ENCODE measurements around the gene SULT1C3.
"Not testable (repeated sequence)": the region's sequence is repeated elsewhere in the genome, so short reads cannot be mapped to it uniquely, and the experiment has no call there.

The SULT1C3 gene

DNA sequence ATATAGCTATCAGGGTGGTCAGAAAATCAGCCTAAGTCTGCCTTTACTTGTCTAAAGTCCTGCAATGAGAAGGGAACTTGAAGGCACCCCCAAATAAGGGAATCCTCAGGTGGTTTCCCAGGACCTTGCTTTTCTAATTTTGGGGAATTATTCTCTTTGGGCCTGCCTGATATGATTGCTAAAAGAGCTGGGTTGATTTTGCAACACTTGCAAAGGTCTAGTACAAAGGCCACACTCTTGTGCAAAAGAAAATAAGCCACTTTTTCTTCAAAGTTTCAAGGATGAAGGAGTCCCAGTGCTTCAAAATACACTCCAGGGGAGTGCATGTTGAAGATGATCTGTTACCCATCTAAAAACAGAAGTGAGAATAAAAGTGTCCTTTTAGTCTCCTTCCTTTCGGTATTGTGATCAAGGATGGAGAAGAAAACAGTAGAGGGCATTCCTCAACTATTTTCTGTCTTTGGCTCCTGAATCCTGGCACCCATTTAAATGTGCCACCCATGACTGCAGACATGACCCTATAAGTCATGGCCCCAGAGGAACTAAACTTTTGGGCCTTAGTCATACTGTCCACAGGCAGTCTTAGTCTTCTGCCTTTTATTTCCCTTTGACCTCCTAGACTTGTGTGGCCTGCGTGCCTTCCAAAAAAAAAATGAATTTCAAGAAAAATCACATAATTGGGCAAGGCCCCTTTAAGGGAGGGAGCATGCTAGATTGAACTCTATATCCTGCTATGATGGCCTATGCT, 5.1 kb downstream of the SULT1C3 start:
- DNase-seq, result no peak

DNA sequence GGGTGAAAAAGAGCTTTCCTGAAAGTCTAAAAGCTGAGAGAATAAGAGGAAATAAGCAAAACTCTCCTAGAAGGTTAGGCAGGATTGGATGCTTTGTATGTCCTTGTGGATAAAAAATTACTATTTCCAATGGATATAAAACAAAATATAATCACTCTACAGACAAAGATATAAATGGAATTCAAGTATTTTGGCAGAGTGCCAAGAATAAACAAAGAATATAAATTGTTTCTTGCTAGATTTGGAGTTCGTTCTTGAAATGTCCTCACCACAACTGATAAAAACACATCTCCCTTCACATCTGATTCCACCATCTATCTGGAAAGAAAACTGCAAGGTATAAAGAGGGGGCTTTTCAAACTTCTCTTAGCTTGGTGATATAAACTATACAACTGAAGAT, 13.3 kb downstream of the SULT1C3 start:
- no peak for DNase-seq

- DNase-seq, result no peak
Observed at GRCh38 chr2:108257757-108258331, 18.1 kb downstream of the SULT1C3 start.

DNA sequence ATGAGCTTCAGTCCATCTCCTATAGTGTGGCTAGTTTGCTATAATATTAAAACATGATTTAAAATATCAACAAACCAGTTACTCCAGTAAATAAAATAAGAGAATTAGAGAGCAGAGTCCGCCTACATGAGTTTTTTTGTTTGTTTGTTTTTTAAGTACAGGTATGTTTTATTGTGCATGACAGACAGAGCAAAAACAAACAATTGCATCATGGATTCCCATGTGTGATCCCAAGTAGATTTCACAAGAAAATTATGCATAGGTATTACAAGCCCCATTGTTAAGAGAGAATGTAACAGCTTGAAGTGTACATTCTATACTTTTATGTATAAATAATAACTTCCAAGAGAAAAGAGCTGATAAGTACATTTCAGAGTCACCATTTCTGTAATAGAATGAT, 21.0 kb downstream of the SULT1C3 start:
- DNase-seq, result no peak

DNA sequence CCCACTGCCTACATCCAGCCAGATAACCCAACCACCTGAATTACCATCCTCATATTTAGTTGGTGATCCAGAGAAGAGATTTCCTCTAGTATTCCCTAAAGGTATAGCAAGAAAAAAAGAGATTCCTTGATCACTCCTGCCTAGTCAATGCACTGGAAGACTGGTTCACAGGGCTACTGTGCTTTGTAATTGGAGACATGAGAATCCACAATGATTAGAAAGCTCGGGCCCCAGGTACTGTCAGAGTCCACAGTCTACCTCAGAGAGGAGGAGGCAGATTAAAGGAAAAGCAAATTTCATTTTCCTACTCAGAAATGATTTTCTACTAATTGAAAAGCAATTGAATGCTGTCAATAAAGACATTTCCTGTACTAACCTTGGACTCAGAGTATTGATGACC, 22.3 kb downstream of the SULT1C3 start:
- DNase-seq, result no peak

- DNase-seq, result no peak
Observed at GRCh38 chr2:108263401-108263800, 23.6 kb downstream of the SULT1C3 start.

DNA sequence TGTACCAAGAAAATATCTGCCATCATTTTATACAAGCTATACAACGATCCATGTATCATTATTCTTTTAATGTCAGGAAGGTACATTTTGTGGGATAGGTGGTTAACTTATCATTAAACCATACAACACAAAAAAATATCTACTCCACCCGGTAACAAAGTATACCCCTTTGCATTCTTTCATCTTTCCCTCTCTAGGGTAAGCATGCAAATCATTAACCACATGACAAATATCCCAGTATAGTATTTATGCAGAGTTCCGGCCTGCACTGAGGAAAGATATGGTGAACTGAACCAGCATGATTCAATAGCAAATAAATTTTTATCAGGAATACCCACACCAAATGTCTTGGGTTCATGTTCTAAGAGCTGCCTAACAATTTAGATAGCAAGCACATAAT, 26.4 kb downstream of the SULT1C3 start:
- no peak for DNase-seq

- no peak for DNase-seq
Observed at GRCh38 chr2:108267101-108267500, 27.3 kb downstream of the SULT1C3 start.

GRCh38 chr2:108268001-108268400, 28.2 kb downstream of the SULT1C3 start:
- no peak for DNase-seq

DNA sequence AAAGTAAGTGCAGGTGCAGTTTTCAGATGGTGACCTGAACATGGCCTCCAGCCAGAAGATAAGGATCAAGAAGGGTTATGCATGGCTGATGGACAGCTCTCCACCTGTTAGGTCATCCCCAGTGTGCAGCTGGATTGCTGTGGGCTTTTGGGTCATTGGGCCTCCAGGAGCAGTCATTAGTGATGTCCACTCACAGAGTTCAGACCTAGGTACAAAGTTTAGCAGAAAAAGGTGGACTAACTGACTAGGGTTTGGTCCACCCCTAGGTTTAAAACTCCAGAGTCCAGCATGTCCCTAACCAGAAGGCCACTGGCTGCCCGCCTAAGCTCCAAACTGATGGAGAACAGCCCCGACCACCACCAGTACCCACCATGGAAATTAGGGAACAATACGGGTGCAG, 30.6 kb downstream of the SULT1C3 start:
- no peak for DNase-seq

DNA sequence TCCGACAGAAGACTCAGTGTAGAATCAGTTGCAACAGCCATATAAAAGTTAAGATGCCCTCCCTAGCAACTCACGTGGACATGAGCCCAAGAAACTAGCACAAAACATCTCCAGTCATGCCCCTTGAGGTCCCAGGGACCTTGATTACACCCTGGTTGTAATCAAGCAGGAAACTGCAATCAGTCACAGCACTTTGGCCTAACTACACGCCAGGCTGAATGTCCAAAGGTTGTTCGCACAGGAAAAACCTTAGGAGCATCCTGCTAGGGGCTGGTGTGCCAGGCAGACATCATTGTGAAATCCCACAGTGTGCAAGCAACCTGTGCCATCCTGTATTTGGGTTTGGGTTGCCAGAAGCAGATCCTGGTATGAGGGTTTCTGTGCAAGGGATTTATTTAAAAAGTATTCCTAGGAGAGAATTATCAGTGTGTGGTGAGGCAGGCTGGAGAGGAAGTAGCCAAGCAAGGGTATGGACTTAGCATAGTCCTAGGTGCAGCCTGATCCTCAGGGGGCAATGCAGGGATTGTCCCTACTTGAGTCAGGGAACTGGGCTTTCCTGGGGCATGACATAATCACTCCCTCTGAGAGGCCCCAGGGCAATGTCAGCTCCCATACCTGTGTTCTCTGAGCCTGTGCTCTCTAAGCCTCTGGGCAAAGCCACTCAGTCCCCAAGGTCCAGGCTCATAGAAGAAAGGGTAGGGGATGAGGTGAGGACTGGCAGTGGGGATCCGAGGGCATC, 31.2 kb downstream of the SULT1C3 start:
- no peak for DNase-seq

DNA sequence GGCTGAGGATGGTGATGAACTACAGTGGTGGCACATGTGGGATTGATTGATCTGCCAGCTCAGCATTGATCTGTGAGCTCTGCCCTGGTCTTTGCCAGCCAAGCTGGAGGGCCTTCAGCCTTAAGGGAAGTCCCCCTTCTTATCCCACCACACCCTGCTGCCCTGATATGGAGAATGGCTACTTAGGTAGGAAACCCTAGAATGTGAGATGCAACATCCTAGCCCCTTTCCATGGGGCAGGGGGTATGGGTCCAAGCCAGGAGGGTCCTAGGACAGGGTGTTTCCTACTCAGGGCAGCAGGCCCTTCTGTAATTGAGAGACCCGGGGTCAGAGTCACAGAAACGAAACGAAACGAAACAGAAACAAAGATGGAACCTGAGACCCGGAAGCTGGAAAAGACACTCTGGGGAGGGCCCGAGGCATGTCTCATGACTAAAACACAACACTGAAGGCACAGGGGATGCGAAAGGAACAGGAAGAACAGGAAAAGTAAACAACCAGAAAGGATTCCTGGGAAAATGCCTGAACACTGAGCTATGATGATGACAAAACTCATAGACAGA, 32.0 kb downstream of the SULT1C3 start:
- no peak for DNase-seq

GRCh38 chr2:108278631-108279030, 38.9 kb downstream of the SULT1C3 start:
- no peak for DNase-seq

- no peak for DNase-seq
Observed at GRCh38 chr2:108279468-108279867, 39.7 kb downstream of the SULT1C3 start.

DNA sequence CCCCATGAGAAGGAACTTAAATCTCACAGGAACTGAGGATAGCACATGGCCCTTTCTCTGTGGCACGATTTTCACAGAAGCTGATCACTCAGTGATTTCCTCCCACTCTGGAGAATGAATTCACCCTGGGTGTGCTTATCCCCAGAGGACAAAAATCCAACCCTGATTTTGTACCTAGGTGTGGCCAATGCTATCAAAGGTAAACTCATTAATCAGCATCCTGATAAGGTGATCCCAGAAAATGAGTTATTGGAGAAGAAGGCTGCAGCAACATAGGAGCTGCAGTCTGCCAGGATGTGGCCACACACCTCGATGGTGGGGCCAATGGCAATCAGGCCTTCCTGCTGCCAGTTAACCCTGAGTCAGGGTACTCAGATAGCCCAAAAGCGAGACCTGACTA, 40.7 kb downstream of the SULT1C3 start:
- DNase-seq, result no peak

DNA sequence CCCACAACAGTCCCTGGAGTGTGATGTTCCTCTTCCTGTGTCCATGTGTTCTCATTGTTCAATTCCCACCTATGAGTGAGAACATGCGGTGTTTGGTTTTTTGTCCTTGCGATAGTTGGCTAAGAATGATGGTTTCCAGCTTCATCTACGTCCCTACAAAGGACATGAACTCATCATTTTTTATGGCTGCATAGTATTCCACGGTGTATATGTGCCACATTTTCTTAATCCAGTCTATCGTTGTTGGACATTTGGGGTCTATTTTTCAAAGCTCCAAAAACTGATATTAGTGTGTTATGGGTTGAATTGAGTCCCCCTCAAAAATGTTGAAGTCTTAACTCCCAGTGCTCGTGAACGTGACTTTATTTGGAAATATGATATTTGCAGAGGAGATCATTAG, 44.8 kb downstream of the SULT1C3 start:
- not testable (repeated sequence) for DNase-seq

- DNase-seq, result no peak
Observed at GRCh38 chr2:108285616-108286015, 45.8 kb downstream of the SULT1C3 start.

DNA sequence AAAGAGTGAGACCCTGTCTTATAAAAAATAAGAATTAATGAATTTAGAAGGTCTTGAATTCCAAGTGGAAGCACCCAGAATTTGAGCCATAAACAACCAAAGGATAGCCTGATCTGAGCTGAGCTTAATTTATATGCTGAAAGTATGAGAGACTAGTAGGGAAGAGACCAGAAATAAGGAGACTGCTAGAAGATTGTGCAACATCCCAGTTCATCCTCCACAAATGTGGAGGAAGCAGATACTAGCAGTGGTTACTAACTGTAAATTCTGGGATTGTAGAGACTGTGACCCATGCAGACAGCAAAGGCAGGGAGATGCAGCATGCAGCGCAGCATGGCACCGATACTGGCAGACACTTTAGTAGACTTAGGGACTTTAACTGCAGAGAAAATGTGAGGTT, 47.4 kb downstream of the SULT1C3 start:
- no peak for DNase-seq

DNA sequence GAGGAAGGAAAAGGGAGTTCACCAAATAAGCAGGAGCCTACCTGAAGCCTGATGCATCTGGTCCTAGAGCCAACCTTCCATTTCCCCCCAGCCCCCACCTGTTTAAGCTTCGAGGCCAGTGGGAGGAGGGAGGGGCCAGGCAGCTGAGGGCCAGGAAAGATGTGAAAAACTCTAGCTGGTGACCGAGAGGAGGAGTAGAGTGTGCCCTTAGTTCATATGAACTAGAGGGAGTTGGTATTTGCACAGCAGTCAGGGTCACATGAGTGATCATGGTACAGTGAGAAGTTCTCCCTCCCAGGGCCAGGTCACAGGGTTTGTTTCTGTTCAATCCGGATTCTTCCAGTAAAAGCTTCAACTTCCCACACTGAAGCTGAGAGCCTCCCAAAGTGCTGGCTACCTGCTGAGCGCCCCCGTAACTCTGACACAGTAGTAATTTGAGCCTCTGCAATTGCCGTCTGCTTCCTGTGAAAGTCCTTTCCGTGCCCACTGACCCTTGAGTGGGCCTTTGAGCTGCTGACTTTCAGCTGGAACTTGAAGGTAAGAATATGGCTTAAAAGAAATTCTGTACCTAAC, 48.9 kb downstream of the SULT1C3 start, which contains the start of gene SULT1C2:
Gene SULT1C2, plus strand, starts transcription at position 362 of the 573 bp plus-strand sequence. CDS start 4,773 bp downstream, outside the sequence.
- DNase-seq, result peak; percentile 34 to 56

DNA sequence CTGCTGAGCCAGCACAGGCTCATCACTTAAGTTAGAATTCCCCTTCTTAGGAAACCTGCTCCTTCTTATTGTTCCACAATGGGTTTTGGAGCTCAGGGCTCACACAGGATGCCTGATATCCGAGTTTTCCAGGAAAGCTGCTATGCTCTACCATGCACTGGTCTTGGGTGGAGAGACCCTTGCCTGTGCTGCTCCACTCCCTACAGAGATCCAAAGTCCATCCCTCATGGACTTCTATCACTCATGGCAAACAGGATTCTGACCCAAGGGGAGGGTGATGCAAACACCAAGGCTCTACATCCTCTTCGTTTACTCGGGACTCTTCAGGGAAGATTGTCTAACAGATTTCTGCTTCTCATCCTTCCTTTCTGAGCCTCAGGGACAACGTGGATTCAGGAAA, 54.1 kb downstream of the SULT1C3 start:
- no peak for DNase-seq

DNA sequence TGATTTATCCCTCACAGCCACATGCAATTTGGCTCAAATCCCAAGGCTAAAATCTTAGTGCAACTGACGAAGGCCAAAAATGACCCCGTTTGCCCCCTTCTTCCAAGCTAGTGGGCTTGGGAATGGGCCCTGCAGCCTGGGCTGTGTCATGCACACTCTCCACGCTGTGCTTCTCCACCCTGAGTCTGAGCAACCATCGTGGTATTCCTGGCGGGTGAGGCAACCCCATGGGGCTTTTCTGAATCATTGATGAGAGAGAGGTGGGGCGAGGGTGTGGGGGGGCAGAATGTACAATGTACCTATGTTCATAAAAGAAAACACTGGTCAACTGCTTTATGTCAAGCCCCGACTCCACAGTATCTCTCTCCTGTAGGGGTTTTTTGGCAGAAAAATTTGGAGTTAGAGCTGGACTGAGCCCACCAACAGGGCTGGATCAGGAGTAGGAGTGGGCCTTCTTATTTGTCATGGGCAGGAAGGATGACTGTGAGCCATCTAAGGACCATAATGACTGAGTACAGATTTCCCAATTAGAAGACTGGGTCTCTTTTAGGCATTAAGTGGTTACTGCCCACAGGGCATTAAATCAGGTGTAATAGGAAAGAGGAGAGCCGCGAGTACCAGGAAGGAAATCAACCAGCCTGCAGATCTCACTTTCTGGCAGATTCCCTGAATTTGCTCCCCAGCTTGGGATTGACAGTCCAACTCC, 57.8 kb downstream of the SULT1C3 start:
- DNase-seq, result no peak

GRCh38 chr2:108301558-108301957, 61.8 kb downstream of the SULT1C3 start:
- no peak for DNase-seq

GRCh38 chr2:108304975-108305374, 65.2 kb downstream of the SULT1C3 start:
- DNase-seq, result no peak
